GM13977 (cell line): ENCODE data around the gene MKLN1.
A peak's percentile ranks its signal among the peaks of the same experiment; 100 is the strongest.
"Not testable (repeated sequence)": the region's sequence is repeated elsewhere in the genome, so short reads cannot be mapped to it uniquely, and the experiment has no call there.

Experiments used
- DNase-seq: peaks from one replicate; pipeline ENCODE4 v3.0.0; 2012; ENCODE audit warnings: low spot score
- in situ Hi-C: fragments of 300-500 bp; cut with MboI; formaldehyde crosslinking; loops from one replicate; pipeline ENCODE4 v1.12.0; 2022; ENCODE audit warnings: low sequenced_read_pairs, low pct_unique_long_range_greater_than_20kb, mixed read lengths, inconsistent platforms; ENCODE audit not compliant: unreplicated experiment
- TF ChIP-seq, protein P1 (sequence below): IDR thresholded peaks from 2 replicates; pipeline ENCODE4 v1.5.1; 2012; ENCODE audit warnings: mild to moderate bottlenecking, control low read depth; ENCODE audit not compliant: insufficient read depth; ENCODE audit errors: extremely low read depth, missing control alignments

MKLN1 gene

DNA sequence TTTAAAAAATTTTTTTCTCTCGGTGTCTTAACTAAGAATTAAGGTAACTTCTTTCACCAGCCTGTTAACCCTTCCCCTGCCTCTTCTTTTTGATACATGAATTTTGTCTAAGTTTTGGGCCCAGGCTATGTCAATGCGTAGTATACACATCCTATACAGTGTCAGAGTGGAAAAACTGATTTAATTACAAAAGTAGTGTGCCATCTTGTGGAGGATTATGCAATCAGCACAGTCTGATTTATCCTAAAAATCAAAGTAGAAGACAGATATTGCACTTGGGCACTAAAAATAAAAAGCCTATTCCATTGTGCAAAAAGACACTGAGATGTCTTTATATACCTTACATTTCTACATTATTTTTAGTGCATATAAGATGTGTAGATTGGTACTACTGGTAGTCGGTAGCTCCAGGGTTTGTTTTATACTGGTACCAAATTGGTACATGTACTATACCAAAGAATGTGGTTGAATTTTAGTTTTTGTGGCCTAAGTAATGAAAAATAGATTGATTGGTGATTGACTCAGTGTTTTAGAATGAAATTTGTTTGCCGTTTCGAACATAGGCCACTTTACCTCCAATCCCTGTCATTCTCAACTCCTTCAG is 96.6 kb downstream of the MKLN1 start:
- in situ Hi-C loops: loop anchor here (10.0 kb wide), 1 partner anchor 350 kb away; no protein-coding TSS in a partner anchor
- TF ChIP-seq, protein P1, sequence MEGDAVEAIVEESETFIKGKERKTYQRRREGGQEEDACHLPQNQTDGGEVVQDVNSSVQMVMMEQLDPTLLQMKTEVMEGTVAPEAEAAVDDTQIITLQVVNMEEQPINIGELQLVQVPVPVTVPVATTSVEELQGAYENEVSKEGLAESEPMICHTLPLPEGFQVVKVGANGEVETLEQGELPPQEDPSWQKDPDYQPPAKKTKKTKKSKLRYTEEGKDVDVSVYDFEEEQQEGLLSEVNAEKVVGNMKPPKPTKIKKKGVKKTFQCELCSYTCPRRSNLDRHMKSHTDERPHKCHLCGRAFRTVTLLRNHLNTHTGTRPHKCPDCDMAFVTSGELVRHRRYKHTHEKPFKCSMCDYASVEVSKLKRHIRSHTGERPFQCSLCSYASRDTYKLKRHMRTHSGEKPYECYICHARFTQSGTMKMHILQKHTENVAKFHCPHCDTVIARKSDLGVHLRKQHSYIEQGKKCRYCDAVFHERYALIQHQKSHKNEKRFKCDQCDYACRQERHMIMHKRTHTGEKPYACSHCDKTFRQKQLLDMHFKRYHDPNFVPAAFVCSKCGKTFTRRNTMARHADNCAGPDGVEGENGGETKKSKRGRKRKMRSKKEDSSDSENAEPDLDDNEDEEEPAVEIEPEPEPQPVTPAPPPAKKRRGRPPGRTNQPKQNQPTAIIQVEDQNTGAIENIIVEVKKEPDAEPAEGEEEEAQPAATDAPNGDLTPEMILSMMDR: peak; percentile 58
- DNase-seq: peak; percentile 24

DNA sequence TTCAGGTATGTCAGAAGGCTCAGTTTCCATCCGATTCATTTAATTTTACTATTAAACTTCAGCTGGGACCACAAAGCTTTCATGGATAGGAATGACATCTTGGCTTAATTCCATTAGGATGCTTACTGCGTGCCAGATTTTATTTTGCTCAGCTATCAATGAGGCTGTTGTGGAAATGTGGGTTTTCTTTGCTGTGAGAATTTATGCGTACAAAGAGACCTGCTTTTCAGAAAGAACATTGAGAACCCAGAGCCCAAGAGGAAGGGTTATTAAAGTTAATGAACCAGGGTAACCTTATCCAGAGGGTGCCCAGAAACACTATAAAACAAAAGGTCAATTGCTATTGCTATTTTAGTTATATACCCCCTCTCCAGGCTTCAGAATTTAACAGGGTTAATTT is 98.3 kb downstream of the MKLN1 start:
- DNase-seq: no peak
- in situ Hi-C loops: loop anchor here (10.0 kb wide), 1 partner anchor 351 kb away; no protein-coding TSS in a partner anchor
- TF ChIP-seq, protein P1: no peak

DNA sequence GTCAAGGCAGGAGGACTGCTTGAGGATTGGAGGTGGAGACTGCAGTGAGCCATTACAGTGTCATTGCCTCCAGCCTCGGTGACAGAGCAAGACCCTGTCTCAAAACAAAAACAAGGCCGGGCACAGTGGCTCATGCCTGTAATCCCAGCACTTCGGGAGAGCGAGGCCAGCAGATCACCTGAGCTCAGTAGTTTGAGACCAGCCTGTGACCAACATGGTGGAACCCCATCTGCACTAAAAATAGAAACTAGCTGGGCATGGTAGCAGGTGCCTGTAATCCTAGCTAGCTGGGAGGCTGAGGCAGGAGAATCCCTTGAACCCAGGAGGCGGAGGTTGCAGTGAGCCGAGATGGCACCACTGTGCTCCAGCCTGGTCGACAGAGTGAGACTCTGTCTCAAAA is 103.2 kb downstream of the MKLN1 start:
- DNase-seq: not testable (repeated sequence)

DNA sequence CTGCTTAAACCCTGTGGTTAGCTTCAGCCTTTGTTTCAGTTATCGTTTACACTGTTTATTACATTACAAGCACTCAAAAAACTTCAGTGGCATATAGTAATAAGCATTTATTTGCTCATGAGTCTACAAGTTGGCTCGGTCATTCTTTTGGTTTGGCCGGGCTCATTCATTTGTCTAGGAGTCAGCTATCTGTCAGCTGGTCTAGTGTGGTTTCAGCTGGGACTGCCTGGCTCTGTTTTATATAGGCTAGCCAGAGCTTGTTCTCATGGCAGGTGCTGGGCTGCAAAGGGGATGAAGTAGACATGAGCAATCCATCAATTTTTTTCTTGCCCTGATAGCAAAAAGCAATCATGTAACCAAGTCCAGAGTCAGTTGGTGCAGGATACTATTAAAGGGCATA is 103.6 kb downstream of the MKLN1 start:
- TF ChIP-seq, protein P1: no peak
- DNase-seq: no peak
- in situ Hi-C loops: no loop called here

More for the DNA sequence above, 103.2 kb downstream of the MKLN1 start:
- in situ Hi-C loops: not testable (repeated sequence)

DNA sequence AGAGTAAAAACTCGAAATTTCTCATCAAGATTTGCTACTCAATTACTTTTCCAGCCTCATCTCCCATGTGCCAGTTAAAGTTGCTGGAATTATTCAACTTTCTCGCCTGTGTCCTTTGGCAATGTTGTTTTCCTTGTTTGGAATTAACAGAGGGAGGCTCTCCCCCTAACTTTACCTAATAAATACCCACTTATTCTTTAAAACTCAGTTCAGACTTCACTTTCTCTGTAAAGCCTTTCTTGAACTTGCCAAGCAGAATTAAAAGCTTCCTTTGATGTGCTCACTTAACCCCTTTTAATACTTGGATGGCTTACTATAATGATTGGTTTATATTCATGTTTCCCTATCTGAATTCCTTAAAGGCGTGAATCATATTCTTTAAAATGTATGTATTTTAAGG is 104.1 kb downstream of the MKLN1 start:
- in situ Hi-C loops: no loop called here
- no peak for DNase-seq
- TF ChIP-seq, protein P1: no peak

DNA sequence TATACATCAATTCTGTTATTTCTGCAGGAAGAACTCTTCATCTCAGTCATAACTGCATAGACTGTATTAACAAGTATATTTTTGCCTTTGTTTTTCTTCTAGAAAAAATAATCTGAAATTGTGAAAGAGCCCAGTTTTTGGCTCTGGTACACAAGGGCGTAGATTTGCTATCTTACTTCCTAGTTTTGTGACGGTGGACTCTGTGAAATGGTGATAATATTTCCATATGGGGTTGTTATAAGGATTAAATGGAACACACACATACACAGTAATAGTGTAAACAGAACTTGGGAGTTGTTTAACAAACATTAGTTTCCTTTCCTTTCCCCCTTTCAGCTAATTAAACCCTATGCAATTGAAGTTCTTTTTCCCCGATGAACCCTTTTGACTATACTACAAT is 108.7 kb downstream of the MKLN1 start:
- TF ChIP-seq, protein P1: no peak
- DNase-seq: no peak
- in situ Hi-C loops: no loop called here

DNA sequence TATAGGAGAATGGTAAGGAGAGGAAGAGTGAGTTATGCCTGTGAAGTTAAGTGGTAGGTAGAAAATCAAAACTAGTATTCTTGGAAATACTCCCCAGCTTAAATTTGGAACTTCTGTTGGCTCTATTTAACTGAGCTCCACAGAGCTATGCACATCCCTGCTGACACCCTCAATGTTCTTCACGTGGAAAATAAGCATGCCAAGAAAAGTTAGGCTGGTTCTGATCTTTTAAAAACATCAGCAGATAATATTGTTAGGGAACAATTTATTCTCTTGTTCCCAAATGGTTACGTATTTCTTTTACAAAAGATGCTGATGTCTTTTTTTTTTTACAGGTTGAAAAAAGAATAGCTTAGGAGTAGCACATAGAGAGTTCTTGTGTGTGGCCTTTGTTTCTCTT is 111.3 kb downstream of the MKLN1 start:
- DNase-seq: no peak
- in situ Hi-C loops: no loop called here
- TF ChIP-seq, protein P1: no peak
